GM19351 (cell line): ENCODE results near the gene SEMA7A.
"Not testable (repeated sequence)": the region's sequence is repeated elsewhere in the genome, so short reads cannot be mapped to it uniquely, and the experiment has no call there.

Experiments
- ATAC-seq: cut with Tn5 transposase; IDR thresholded peaks from one replicate; pipeline ENCODE4 v1.9.1; 2021; ENCODE audit warnings: mild to moderate bottlenecking, moderate library complexity; ENCODE audit not compliant: unreplicated experiment

SEMA7A gene

DNA sequence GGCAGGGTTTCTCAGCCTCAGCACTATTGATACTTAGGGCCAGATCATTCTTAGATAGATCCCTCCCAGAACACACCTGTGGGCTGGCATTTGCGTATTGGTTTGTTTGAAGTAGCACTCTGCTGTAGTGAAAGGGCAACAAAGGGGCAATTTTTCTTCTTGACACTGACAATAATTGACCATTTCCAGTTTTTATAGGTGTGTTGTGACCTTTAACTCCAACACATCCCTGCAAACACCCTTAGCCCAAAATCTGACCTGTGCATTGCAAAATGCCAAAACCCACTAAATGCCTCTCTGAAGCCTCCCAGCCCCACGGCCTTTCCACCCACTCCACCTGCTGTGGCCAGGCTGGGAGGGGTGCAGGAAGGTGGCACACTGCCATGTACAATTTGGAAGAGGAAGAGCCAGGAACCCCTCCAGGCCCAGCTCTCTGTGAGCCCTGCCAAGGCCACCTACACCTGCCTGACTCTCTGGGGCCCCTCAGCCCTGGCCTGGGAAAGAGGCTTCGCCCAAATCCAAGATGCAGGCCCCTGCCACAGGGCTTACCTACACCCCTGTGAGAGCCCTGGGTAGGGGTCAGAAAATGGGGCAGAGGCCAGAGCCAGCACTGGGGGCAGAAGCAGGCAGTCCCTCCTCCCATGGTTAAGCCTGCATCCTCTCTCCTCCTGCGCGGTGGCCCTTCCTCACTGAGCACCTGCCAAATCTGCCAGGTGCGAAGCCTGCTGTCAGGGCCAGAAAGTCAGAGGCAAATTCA, 56.8 kb downstream of the SEMA7A start:
- no peak for ATAC-seq

DNA sequence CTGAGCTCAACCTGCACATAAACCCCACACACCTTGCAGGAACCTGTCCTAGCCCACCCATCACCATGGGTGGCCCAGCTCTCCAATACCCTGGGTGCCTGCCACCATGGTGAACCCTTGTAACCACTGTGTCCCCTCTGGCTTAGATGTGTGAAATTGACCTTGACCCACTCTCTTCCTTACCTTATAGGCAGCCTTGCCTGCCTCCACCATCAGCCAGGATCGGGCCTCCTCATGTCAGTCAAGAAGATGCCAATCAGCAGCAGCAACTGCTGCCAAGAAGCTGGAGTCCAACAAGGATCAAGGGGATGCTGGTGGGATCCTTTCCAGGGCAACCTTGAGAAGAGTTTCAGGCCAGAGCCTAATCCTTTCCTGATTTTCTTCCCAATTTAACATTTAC, 57.5 kb downstream of the SEMA7A start:
- no peak for ATAC-seq

DNA sequence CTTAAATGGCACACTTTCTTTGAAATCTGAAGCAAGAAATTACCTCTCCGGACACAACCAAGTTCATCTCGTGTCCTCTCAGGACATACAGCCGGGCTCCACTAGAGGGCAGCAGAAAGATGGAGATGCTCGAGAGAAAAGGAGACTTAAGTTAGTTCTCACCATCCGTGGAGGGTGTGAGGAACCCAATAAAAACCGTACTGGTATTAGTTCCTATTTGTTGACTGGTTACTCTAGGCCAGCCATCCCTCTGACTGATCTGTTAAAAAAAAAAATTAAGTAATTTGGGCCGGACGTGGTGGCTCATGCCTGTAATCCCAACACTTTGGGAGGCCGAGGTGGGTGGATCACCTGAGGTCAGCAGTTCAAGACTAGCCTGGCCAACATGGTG, 58.5 kb downstream of the SEMA7A start:
- ATAC-seq = no peak

- no peak for ATAC-seq
These were observed 59.0 kb downstream of the SEMA7A start for GRCh38 chr15:74374648-74375302.

DNA sequence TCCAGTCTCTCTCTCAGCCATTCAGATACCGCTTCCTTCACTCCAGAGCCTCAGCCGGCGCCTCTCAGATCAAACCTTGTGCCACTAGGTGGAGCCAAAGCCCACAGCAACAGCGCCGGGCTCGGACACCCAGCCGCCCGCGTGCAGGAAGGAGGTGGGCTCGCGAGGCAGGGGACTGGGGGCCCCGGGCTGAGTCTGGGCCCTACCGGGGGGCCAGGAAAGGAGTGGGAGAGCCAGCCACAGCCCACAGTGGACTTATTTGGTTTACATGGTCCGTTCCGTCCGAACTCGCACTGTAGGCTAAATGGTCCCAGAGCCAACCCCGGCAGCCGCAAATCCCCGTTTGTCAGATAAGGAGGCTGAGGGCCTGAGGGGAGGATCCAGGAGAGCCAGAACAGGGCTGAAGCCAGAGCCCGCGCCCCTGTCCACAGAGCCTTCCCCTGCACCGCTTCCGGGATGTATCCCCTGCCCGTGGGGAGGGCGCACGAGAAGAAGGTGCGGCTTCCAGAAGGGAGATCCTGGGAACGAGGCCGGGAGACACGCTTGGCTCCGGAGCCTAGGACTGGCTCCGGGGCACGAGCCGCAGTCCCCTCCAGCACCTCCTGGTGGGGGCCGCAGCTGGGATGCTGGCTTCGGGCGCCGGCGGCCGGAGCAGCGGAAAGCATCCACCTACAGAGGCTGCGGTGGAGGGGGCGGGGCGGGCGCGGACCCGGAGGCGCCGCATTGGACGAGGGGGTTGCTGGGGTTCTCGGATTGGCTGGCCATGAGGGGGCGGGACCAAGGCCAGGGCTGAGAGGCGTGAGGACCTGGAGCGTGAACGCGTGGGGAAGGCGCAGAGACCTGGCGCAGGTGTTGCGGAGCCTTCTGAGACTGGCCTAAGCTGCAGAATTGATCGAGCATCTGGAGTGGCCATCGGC, 59.8 kb downstream of the SEMA7A start:
- peak; percentile 78 for ATAC-seq

- ATAC-seq = no peak
These were observed 60.6 kb downstream of the SEMA7A start for GRCh38 chr15:74373056-74373650.

GRCh38 chr15:74370471-74370870, 63.3 kb downstream of the SEMA7A start:
- ATAC-seq = no peak

GRCh38 chr15:74369756-74370155, 64.0 kb downstream of the SEMA7A start:
- ATAC-seq = no peak

GRCh38 chr15:74369084-74369745, 64.5 kb downstream of the SEMA7A start:
- no peak for ATAC-seq

DNA sequence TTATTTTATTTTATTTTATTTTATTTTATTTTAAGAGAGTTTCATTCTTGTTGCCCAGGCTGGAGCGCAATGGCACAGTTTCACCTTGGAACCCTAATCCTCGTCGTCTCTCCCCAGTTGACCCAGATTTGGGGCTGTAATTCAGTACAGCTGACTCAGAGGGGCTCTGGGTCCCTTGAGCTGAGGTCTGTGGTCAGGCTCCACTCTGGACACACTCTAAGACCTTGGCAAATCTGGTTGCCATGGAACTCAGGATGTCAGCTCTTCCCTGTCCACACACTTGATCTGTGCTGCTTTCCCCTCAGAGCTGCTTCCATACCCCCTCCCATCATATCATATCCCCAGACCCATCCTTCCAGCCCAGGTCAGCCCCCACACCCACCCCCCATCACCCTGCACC, 65.6 kb downstream of the SEMA7A start:
- no peak for ATAC-seq

- no peak for ATAC-seq
These were observed 66.4 kb downstream of the SEMA7A start, which contains the start of gene CYP11A1 for GRCh38 chr15:74367296-74367854. Gene CYP11A1, minus strand, starts transcription at chr15:74367646. Its CDS starts 61 bp downstream, at chr15:74367585.

DNA sequence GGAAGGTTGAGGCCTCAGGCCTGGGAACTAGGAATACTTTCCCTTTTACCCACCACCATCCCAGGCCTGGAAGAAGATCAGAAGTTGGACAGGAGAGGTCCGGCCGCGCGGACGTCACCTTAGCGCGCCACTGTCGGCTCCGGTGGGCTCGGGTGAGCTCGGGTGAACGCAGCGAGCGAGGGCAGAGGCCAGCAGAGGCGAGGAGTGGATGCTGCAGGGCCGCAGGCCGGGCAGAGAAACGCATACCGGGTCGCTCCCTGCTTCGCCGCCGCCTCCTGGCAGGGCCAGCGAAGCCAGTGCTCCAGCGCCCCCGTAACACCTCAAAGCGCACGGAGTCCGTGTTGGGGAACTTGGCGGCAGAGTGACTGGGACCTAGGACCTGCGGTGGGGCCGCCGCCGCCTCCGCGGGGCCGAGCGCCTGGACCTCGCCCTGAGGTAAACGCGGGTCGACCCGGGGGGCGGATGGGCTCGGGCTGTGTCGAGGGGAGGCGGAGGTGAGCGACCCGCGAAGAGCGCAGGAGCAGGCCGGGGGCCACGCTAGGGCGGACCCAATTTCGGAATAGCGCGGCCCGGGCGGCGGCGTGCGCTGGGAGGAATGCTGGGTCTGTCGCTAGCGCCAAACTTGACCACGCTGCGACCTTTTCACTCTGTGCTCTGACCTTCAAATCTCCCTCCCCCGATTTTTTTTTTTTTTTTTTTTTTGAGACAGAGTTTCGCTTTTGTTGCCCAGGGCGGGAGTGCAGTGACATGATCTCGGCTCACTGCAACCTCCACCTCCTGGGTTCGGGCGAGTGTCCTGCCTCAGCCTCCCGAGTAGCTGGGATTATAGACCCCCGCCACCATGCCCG, 67.9 kb downstream of the SEMA7A start:
- ATAC-seq = no peak

GRCh38 chr15:74364936-74365597, 68.7 kb downstream of the SEMA7A start:
- no peak for ATAC-seq

DNA sequence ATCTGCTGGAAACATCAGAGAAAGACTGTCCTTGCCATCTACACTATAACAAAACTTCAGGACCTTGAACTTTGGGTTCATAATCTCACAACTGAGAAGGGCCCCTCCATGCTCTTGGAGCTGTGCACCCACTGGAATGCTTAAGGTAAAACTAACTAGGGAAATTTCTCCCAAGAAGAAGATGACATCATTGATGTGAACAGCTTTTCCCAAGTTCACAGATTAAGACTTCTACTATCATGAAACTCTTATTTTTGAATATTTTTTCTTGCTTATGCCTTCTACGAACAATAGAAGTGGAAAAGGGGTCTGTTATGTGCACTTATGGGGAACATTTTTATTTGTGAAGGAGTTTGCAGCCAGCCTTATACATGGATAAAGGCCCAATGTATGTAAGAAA, 71.3 kb downstream of the SEMA7A start:
- ATAC-seq = no peak

- ATAC-seq = not testable (repeated sequence)
These were observed 72.9 kb downstream of the SEMA7A start for GRCh38 chr15:74360855-74361254.

DNA sequence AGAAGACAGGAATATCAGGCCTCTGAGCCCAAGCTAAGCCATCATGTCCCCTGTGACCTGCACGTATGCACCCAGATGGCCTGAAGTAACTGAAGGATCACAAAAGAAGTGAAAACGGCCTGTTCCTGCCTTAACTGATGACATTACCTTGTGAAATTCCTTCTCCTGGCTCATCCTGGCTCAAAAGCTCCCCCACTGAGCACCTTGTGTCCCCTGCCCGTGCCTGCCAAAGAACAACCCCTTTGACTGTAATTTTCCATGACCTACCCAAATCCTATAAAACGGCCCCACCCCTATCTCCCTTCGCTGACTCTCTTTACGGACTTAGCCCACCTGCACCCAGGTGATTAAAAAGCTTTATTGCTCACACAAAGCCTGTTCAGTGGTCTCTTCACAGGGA, 74.4 kb downstream of the SEMA7A start:
- ATAC-seq = not testable (repeated sequence)
